Ishikawa (cell line): ENCODE results near the gene ITGA11.

Experiments
- CEBPB ChIP-seq: IDR thresholded peaks from 2 replicates; pipeline ENCODE4 v1.6.1; 2012
- CREB1 ChIP-seq: IDR thresholded peaks from 2 replicates; pipeline ENCODE4 v1.6.1; 2012; ENCODE audit warnings: low read depth
- EGR1 ChIP-seq: IDR thresholded peaks from 2 replicates; pipeline ENCODE4 v1.6.1; 2012
- EP300 ChIP-seq: IDR thresholded peaks from 2 replicates; pipeline ENCODE4 v1.6.1; 2012; ENCODE audit warnings: borderline replicate concordance
- FOXM1 ChIP-seq: IDR thresholded peaks from 2 replicates; pipeline ENCODE4 v1.6.1; 2012; ENCODE audit warnings: low read depth, borderline replicate concordance
- NFIC ChIP-seq: IDR thresholded peaks from 2 replicates; pipeline ENCODE4 v1.6.1; 2012
- RAD21 ChIP-seq: IDR thresholded peaks from 2 replicates; pipeline ENCODE4 v1.6.1; 2012; ENCODE audit warnings: low read depth
- TAF1 ChIP-seq: IDR thresholded peaks from 2 replicates; pipeline ENCODE4 v1.6.1; 2012; ENCODE audit warnings: low read depth, mild to moderate bottlenecking
- TCF12 ChIP-seq: IDR thresholded peaks from 2 replicates; pipeline ENCODE4 v1.6.1; 2012; ENCODE audit warnings: low read depth
- TEAD4 ChIP-seq: IDR thresholded peaks from 2 replicates; pipeline ENCODE4 v1.6.1; 2012
- YY1 ChIP-seq: IDR thresholded peaks from 2 replicates; pipeline ENCODE4 v1.6.1; 2012; ENCODE audit warnings: low read depth
- ZBTB7A ChIP-seq: IDR thresholded peaks from 2 replicates; pipeline ENCODE4 v1.6.1; 2012; ENCODE audit warnings: low read depth
- TF ChIP-seq, protein P1 (sequence below): IDR thresholded peaks from 2 replicates; pipeline ENCODE4 v1.6.1; 2012; ENCODE audit warnings: low read depth, mild to moderate bottlenecking
- TF ChIP-seq, protein P2 (sequence below): IDR thresholded peaks from 2 replicates; pipeline ENCODE4 v1.6.1; 2012
- TF ChIP-seq, protein P3 (sequence below): IDR thresholded peaks from 2 replicates; pipeline ENCODE4 v1.6.1; 2012

Gene ITGA11

DNA sequence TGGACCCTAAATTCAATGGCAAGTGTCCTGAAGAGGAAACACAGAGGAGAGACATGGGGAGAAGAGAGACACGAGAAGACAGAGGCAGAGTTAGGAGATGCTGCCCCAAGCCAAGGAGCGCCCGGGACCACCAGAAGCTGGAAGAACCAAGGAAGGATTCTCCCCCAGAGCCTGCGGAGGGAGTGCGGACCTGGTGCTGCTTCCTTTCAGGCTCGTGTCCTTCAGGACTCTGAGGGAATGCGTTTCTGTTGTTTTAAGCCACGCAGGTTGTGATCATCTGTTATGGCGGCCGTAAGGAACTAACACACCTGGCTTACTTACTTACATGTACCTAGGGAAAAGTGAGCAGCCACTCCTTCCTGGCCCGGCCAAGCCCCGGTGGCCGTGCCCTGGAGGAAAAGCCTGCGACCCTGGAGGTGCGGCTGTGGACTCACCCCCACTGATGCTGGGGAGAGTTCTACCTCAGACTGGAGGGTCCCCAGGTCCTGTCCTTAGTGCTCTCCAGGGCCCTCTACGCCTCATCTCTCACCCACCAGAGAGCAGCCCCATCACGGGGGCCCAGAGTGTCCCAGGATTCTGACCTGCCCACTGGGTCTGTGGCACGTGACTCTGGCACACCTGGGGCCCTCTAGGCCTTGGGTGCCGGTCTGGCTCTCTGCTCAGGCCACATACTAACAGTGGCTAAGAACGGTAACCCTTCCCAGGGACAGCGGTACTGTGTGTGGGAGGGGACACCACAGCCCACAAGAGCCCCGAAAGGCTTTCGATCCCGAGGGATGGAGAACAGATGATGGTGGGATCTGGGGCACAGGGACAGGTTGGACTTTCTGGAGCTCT, 61.8 kb downstream of the ITGA11 start:
- no peak for TF ChIP-seq NFIC
- TF ChIP-seq, protein P1, sequence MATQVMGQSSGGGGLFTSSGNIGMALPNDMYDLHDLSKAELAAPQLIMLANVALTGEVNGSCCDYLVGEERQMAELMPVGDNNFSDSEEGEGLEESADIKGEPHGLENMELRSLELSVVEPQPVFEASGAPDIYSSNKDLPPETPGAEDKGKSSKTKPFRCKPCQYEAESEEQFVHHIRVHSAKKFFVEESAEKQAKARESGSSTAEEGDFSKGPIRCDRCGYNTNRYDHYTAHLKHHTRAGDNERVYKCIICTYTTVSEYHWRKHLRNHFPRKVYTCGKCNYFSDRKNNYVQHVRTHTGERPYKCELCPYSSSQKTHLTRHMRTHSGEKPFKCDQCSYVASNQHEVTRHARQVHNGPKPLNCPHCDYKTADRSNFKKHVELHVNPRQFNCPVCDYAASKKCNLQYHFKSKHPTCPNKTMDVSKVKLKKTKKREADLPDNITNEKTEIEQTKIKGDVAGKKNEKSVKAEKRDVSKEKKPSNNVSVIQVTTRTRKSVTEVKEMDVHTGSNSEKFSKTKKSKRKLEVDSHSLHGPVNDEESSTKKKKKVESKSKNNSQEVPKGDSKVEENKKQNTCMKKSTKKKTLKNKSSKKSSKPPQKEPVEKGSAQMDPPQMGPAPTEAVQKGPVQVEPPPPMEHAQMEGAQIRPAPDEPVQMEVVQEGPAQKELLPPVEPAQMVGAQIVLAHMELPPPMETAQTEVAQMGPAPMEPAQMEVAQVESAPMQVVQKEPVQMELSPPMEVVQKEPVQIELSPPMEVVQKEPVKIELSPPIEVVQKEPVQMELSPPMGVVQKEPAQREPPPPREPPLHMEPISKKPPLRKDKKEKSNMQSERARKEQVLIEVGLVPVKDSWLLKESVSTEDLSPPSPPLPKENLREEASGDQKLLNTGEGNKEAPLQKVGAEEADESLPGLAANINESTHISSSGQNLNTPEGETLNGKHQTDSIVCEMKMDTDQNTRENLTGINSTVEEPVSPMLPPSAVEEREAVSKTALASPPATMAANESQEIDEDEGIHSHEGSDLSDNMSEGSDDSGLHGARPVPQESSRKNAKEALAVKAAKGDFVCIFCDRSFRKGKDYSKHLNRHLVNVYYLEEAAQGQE: no peak
- no peak for TF ChIP-seq RAD21
- no peak for TF ChIP-seq CEBPB
- TF ChIP-seq, protein P2, sequence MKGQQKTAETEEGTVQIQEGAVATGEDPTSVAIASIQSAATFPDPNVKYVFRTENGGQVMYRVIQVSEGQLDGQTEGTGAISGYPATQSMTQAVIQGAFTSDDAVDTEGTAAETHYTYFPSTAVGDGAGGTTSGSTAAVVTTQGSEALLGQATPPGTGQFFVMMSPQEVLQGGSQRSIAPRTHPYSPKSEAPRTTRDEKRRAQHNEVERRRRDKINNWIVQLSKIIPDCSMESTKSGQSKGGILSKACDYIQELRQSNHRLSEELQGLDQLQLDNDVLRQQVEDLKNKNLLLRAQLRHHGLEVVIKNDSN: no peak
- no peak for TF ChIP-seq TCF12
- no peak for TF ChIP-seq TAF1
- TF ChIP-seq CREB1: no peak
- no peak for TF ChIP-seq EGR1
- TF ChIP-seq YY1: no peak
- no peak for TF ChIP-seq EP300
- no peak for TF ChIP-seq ZBTB7A
- TF ChIP-seq, protein P3, sequence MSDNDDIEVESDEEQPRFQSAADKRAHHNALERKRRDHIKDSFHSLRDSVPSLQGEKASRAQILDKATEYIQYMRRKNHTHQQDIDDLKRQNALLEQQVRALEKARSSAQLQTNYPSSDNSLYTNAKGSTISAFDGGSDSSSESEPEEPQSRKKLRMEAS: no peak

DNA sequence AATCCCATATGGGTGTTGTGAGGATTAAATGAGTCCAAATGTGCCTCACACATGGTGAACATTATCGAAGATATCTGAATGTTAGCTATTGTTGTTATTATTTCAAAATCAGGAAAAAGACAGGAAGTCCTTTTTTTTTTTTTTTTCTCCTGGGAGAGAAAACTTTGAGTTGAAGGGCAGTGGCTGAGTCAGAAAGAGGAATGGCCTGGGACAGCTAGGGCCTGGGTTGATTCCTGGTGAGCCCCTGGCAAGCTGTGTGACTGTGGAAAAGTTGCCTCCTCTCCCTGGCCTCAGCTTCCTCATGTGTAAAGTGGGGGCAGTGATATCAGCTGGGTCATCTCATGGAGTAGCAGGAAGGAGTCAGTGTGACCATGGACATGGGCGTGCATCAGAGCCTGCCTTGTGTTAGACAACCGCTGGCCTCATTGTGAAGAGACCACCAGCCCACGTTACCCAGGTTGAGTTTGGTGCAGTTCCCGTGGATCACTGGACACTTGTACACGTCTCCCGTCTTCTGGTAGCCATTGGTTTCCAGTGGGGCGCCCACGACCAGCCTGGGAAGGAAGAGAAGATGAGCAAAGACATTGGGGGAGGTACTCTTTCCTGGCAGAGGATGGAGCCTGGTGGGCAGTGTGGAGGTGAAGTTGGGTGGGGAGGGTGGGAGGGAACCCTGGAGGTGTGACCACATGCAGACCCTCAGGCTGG, 63.1 kb downstream of the ITGA11 start:
- no peak for TF ChIP-seq TAF1
- TF ChIP-seq RAD21: no peak
- no peak for TF ChIP-seq FOXM1
- TF ChIP-seq NFIC: no peak
- TF ChIP-seq TCF12: no peak
- no peak for TF ChIP-seq TEAD4
- no peak for TF ChIP-seq YY1
- no peak for TF ChIP-seq ZBTB7A
- TF ChIP-seq CEBPB: no peak
- TF ChIP-seq, protein P2: no peak
- TF ChIP-seq, protein P1: no peak
- no peak for TF ChIP-seq EGR1

DNA sequence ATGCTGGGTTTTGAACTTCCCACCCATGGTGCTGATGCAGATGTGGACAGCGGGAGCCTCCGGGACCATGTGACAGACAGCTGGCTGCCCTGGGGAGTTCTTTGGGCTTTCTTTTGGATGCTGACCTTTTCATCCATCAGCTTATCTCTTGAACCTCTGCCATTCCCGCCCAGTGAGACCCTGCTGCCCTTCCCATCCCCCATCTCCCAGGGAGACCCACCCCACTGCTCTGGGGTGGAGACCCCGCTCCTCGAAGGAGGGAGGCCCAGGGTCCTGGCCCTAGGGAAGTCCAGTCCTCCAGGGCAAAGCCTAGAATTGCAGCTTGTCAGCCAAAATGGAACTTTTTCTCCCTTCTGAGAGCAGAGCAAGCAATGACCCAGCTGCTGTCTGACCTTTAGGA, 64.0 kb downstream of the ITGA11 start:
- TF ChIP-seq, protein P1: no peak
- TF ChIP-seq TAF1 (no peak), EP300 (no peak), RAD21 (no peak), EGR1 (no peak), CEBPB (no peak), CREB1 (no peak), NFIC (no peak), YY1 (no peak), FOXM1 (no peak), ZBTB7A (no peak), TCF12 (no peak), TEAD4 (no peak)
- TF ChIP-seq, protein P3: no peak
- TF ChIP-seq, protein P2: no peak
